Hepatocyte (in vitro differentiated cells): ENCODE measurements around the gene CRYGB.
A peak's percentile ranks its signal among the peaks of the same experiment; 100 is the strongest.

Experiments
- EZH2phosphoT487 ChIP-seq: fragments of 200-600 bp; sonication (generic); IDR thresholded peaks from one replicate; pipeline ENCODE4 v1.6.1; 2018; ENCODE audit warnings: antibody characterized with exemption, mild to moderate bottlenecking, low read depth, moderate library complexity; ENCODE audit not compliant: unreplicated experiment, severe bottlenecking
- TF ChIP-seq, protein P1 (sequence below): fragments of 200-600 bp; sonication (generic); IDR thresholded peaks from 2 replicates; pipeline ENCODE4 v1.5.1; 2016; ENCODE audit warnings: antibody characterized with exemption, mild to moderate bottlenecking; ENCODE audit not compliant: poor library complexity

DNA sequence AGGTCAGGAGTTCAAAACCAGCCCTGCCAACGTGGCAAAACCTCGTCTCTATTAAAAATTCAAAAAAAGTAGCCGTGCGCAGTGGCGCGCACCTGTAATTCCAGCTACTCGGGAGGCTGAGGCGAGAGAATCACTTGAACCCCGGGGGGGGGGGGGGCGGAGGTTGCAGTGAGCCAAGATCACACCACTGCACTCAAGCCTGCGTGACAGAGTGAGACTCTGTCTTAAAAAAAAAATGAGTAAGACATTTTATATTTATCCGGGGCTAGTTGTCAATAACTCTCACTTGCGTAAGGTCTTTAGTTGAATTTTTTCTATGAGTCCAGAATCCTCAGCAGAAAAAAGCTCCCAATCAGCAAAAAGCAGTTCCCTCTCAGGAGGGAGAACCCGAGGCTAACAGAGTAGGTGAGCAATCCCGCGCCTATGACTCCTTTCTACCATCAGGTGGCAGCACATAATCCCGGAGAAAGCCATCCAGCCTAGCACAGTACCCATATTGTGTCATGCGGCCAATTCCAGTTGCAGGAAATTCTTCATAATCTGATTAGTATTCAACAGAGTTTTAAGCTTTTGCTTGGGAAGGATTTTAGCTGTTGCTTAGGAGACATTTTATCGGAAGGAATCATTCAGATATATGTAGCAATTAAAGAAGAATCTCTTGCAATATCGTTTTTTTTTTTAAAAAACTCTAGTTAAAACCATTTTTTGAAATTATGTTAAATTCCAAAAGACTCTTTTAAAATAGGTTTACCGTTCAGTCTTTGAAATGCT is 29.3 kb upstream of the CRYGB start:
- TF ChIP-seq, protein P1, sequence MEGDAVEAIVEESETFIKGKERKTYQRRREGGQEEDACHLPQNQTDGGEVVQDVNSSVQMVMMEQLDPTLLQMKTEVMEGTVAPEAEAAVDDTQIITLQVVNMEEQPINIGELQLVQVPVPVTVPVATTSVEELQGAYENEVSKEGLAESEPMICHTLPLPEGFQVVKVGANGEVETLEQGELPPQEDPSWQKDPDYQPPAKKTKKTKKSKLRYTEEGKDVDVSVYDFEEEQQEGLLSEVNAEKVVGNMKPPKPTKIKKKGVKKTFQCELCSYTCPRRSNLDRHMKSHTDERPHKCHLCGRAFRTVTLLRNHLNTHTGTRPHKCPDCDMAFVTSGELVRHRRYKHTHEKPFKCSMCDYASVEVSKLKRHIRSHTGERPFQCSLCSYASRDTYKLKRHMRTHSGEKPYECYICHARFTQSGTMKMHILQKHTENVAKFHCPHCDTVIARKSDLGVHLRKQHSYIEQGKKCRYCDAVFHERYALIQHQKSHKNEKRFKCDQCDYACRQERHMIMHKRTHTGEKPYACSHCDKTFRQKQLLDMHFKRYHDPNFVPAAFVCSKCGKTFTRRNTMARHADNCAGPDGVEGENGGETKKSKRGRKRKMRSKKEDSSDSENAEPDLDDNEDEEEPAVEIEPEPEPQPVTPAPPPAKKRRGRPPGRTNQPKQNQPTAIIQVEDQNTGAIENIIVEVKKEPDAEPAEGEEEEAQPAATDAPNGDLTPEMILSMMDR: peak; percentile 93
- no peak for TF ChIP-seq EZH2phosphoT487
